Colonic mucosa (tissue), 4 donors: ENCODE data around the gene C10orf71. TPM values are rescaled to one million over a fixed set of nuclear protein-coding genes. Genes with fewer than 3 reads are reported as not detected.

Experiments used
- DNase-seq: peaks from one replicate; pipeline ENCODE4 v3.0.0-alpha.2; 2020
- H3K27ac ChIP-seq: fragments of 200-600 bp; one replicate; pipeline ENCODE4 v1.8.0; 2021
- H3K27me3 ChIP-seq: fragments of 200-600 bp; one replicate; pipeline ENCODE4 v1.8.0; 2021
- H3K36me3 ChIP-seq: fragments of 200-600 bp; one replicate; pipeline ENCODE4 v1.8.0; 2021
- H3K4me1 ChIP-seq: fragments of 200-600 bp; one replicate; pipeline ENCODE4 v1.8.0; 2021; ENCODE audit warnings: mild to moderate bottlenecking
- H3K4me3 ChIP-seq: fragments of 200-600 bp; one replicate; pipeline ENCODE4 v1.8.0; 2021
- H3K9ac ChIP-seq, 2 donors: one replicate each; pipeline ENCODE4 v1.7.0; 2013; ENCODE audit warnings: control low read depth in 2 of 2, low read depth in 2 of 2, low read length in 2 of 2
- H3K9me3 ChIP-seq: fragments of 200-600 bp; one replicate; pipeline ENCODE4 v1.8.0; 2021
- CTCF ChIP-seq: fragments of 200-600 bp; IDR thresholded peaks from one replicate; pipeline ENCODE4 v1.8.0; 2022; ENCODE audit warnings: antibody characterized with exemption, mild to moderate bottlenecking
- intact Hi-C: fragments of 100-400 bp; cut with DNase I; formaldehyde crosslinking; loops from one replicate; pipeline ENCODE4 v1.14.1; 2022
- total RNA-seq, 2 donors: library from RNA; stranded (reverse); fragmentation: NEBNext Ultra II Directional in 1 of 2; extraction: Animal tissue kit (Norgen Biotek cat#: 25700) in 1 of 2; gene quantifications; one replicate each; pipeline ENCODE4 v1.2.1, GENCODE V29; 2021
- donor health status: healthy.
- donor health status: DM: no; HTN: no; CAD: no.
- donor health status: DM: no; HTN: no; CAD: no.

Gene C10orf71
- total RNA-seq, 2 donors from 2014 or later: not detected

GRCh38 chr10:49344840-49345239 lies 45.9 kb downstream of the C10orf71 start:
- H3K4me1 ChIP-seq: no peaks in the 10 kb centered on the region

GRCh38 chr10:49347342-49347741 lies 48.4 kb downstream of the C10orf71 start:
- no peak for TF ChIP-seq CTCF
- DNase-seq: no peak
- intact Hi-C loops: no loop called here
- H3K27me3 ChIP-seq: no peaks in the 10 kb centered on the region
- H3K4me1 ChIP-seq: no peaks in the 10 kb centered on the region
- no peak overlapping the region for H3K9ac ChIP-seq
- no peaks in the 10 kb centered on the region for H3K9me3 ChIP-seq
- H3K4me3 ChIP-seq: no peak overlapping the region
- no peaks in the 10 kb centered on the region for H3K36me3 ChIP-seq
- no peak overlapping the region for H3K27ac ChIP-seq

More at GRCh38 chr10:49344840-49345239, 45.9 kb downstream of the C10orf71 start:
- no peak for TF ChIP-seq CTCF
- intact Hi-C loops: no loop called here
- no peaks in the 10 kb centered on the region for H3K9me3 ChIP-seq
- no peak overlapping the region for H3K27ac ChIP-seq
- DNase-seq: no peak
- H3K9ac ChIP-seq: no peak overlapping the region
- no peaks in the 10 kb centered on the region for H3K27me3 ChIP-seq
- H3K36me3 ChIP-seq: no peaks in the 10 kb centered on the region
- no peak overlapping the region for H3K4me3 ChIP-seq

- no peaks in the 10 kb centered on the region for H3K4me1 ChIP-seq
- DNase-seq: no peak
- no peaks in the 10 kb centered on the region for H3K9me3 ChIP-seq
- H3K9ac ChIP-seq: no peak overlapping the region
- no peaks in the 10 kb centered on the region for H3K27me3 ChIP-seq
- no peak overlapping the region for H3K27ac ChIP-seq
- no peaks in the 10 kb centered on the region for H3K36me3 ChIP-seq
- no peak overlapping the region for H3K4me3 ChIP-seq
- no peak for TF ChIP-seq CTCF
- intact Hi-C loops: no loop called here
Observed at GRCh38 chr10:49347827-49348226, 48.9 kb downstream of the C10orf71 start.

GRCh38 chr10:49348593-49348992 lies 49.6 kb downstream of the C10orf71 start:
- no peak for DNase-seq
- no peaks in the 10 kb centered on the region for H3K9me3 ChIP-seq
- intact Hi-C loops: no loop called here
- no peak for TF ChIP-seq CTCF
- no peak overlapping the region for H3K4me3 ChIP-seq
- no peak overlapping the region for H3K27ac ChIP-seq
- no peak overlapping the region for H3K9ac ChIP-seq
- H3K27me3 ChIP-seq: no peaks in the 10 kb centered on the region
- H3K36me3 ChIP-seq: no peaks in the 10 kb centered on the region
- H3K4me1 ChIP-seq: no peaks in the 10 kb centered on the region

GRCh38 chr10:49349390-49349789 lies 50.4 kb downstream of the C10orf71 start:
- no peak for TF ChIP-seq CTCF
- no peak for DNase-seq
- no peak overlapping the region for H3K4me3 ChIP-seq
- no peaks in the 10 kb centered on the region for H3K4me1 ChIP-seq
- H3K9ac ChIP-seq: no peak overlapping the region
- H3K27me3 ChIP-seq: no peaks in the 10 kb centered on the region
- H3K9me3 ChIP-seq: no peaks in the 10 kb centered on the region
- H3K36me3 ChIP-seq: no peaks in the 10 kb centered on the region
- H3K27ac ChIP-seq: no peak overlapping the region
- intact Hi-C loops: no loop called here

- intact Hi-C loops: no loop called here
- Histone ChIP-seq H3K27ac (no peak overlapping the region), H3K4me1 (no peaks in the 10 kb centered on the region)
Observed at GRCh38 chr10:49350138-49350537, 51.2 kb downstream of the C10orf71 start.

More at GRCh38 chr10:49350138-49350537, 51.2 kb downstream of the C10orf71 start:
- Histone ChIP-seq H3K27me3 (no peaks in the 10 kb centered on the region), H3K9me3 (no peaks in the 10 kb centered on the region), H3K36me3 (no peaks in the 10 kb centered on the region), H3K9ac (no peak overlapping the region), H3K4me3 (no peak overlapping the region)
- DNase-seq: no peak
- no peak for TF ChIP-seq CTCF
